Activated CD4-positive, alpha-beta memory T cell treated with anti-CD3 and anti-CD28 coated beads for 36 hours (primary cell): ENCODE results near the gene GLOD5. TPM values are rescaled to one million over a fixed set of nuclear protein-coding genes. Genes with fewer than 3 reads are reported as not detected.

Source experiments
- CTCF ChIA-PET: fragments of 350-600 bp; sonication (Branson Sonifier 250); formaldehyde crosslinking; loops from one replicate; lab custom pipeline; 2021; ENCODE audit warnings: antibody characterized with exemption, inconsistent platforms; lab: Charles Lee
- POLR2A ChIA-PET: fragments of 350-600 bp; sonication (Branson Sonifier 250); formaldehyde crosslinking; loops from one replicate; lab custom pipeline; 2021; ENCODE audit warnings: antibody characterized with exemption; lab: Charles Lee
- DNase-seq: peaks from one replicate; pipeline ENCODE4 v3.0.0-alpha.2; 2020
- H3K27ac Mint-ChIP-seq: one replicate; pipeline ENCODE4 v1.8.0; 2021; ENCODE audit warnings: mixed read lengths
- H3K27me3 Mint-ChIP-seq: one replicate; pipeline ENCODE4 v1.8.0; 2021; ENCODE audit warnings: mixed read lengths
- H3K36me3 Mint-ChIP-seq: one replicate; pipeline ENCODE4 v1.8.0; 2021; ENCODE audit warnings: mixed read lengths
- H3K4me1 Mint-ChIP-seq: one replicate; pipeline ENCODE4 v1.8.0; 2021; ENCODE audit warnings: low read depth, mixed read lengths
- H3K4me3 Mint-ChIP-seq: one replicate; pipeline ENCODE4 v1.8.0; 2021; ENCODE audit warnings: mild to moderate bottlenecking, mixed read lengths
- H3K9me3 Mint-ChIP-seq: one replicate; pipeline ENCODE4 v1.8.0; 2021; ENCODE audit warnings: mixed read lengths
- intact Hi-C: fragments of 100-400 bp; cut with micrococcal nuclease; formaldehyde crosslinking; loops from one replicate; pipeline ENCODE4 v1.15.1; 2023
- total RNA-seq, 2 experiments: library from RNA; stranded (reverse); gene quantifications; one replicate each; pipeline ENCODE4 v1.2.3, GENCODE V29; 2021

The GLOD5 gene
- total RNA-seq, 2 experiments from 2014 or later, result not detected

DNA sequence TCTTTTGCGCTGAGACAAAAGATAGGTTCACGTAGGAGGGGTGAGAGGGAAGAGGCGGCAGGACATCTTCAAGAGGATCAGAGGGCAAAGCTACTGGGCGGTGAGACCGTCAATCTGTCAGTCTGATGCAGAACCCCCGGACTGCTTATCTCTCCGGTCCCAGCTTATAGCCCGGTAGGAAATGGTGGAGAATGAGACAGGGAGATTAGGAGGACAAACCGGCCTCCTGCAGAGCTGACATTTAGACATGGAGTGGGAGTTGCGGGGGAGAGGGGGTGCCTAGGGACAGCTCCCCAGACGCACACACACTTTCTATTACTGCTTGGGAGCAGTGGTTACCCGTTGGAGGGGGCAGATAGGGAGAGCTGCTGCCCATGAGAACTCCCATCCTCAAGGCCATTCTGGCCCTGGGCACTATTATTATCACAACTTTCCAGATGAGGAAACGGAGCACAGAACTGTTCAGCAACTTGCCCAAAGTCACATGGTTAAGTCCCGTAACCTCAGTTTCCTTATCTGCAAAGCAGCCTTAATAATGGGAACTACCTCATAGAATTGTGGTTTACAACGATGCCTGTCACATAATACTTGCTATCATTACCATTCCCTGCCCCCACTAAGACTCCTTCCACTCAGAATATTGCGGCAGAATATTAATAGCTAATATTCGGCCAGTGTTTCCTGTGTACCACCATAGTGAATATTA lies 39.2 kb downstream of the GLOD5 start:
- peaks cover 14% of the 10 kb centered on the region for H3K4me1 Mint-ChIP-seq
- DNase-seq, result no peak
- intact Hi-C loops, result loop anchor here (1.0 to 10.0 kb wide), 8 partner anchors 63 to 364 kb away; partner anchors contain the start of genes MAGIX, OTUD5, PIM2 and PQBP1
- peak overlapping the region; percentile 95 for H3K4me3 Mint-ChIP-seq
- no peaks in the 10 kb centered on the region for H3K27me3 Mint-ChIP-seq
- peaks cover 5% of the 10 kb centered on the region for H3K36me3 Mint-ChIP-seq
- H3K9me3 Mint-ChIP-seq, result no peaks in the 10 kb centered on the region
- ChIA-PET POLR2A (interaction anchor here (1.6 kb wide), 1 partner anchor 88 kb away, joined by 4 read pairs; no protein-coding TSS in a partner anchor), CTCF (interaction anchor here (0.9 to 1.5 kb wide), 2 partner anchors 153 to 169 kb away, joined by 3 read pairs; no protein-coding TSS in a partner anchor)
- peak overlapping the region; percentile 99 for H3K27ac Mint-ChIP-seq

DNA sequence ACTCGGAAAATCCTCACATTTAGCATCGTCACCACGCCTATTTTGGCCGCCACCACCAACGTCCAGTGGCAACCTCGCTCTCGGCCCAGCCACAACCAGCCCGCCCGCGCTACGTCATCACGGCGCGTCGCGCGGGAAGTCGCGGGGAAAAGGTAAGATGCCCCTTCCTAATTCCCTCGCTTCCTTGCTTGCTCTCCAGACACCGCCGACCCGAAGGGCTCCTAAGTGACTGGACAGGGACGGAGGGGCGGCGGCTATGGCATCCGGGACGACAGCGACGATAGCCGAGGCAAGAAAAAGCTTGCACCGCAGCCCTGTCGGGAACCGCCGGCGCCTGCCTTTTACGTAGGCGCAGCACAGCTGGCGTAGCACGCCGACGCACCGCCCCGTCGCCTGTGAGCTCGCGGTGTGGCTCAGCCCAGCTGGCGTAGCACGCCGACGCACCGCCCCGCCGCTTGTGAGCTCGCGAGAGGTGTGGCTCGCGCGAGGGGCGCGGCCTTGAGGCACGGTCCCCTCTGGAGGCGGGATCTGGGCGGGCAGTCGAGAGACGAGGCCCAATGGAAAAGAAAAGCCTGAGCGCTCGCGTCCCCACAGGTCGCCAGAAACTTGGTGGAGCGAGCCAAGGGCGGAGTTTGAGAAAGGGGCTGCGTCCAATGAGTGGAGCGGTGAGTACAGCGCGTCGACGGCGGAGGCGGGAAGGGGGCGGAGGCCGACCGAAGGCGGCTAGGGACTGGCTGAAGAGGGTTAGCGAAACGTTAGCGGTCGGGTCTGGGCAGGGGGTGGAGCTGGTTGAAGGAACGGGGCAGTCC lies 39.9 kb downstream of the GLOD5 start, which contains the start of gene HDAC6:
TSS of gene HDAC6 (plus strand) at position 788 of the 809 bp plus-strand sequence. CDS start 626 bp downstream, outside the sequence.
- ChIA-PET CTCF (interaction anchor here (1.0 to 1.5 kb wide), 2 partner anchors 153 to 170 kb away, joined by 3 read pairs; no protein-coding TSS in a partner anchor), POLR2A (interaction anchor here (0.6 to 1.6 kb wide), 4 partner anchors 64 to 125 kb away, joined by 3 to 4 read pairs (median 4); partner anchors contain the start of gene SUV39H1)
- Mint-ChIP-seq H3K4me1 (peaks cover 16% of the 10 kb centered on the region), H3K27ac (peak within 1 kb of the TSS; percentile 99), H3K27me3 (no peaks in the 10 kb centered on the region), H3K4me3 (peak within 1 kb of the TSS; percentile 95), H3K9me3 (no peaks in the 10 kb centered on the region), H3K36me3 (peaks cover 5% of the 10 kb centered on the region)
- intact Hi-C loops, result loop anchor here (1.0 to 10.0 kb wide), 9 partner anchors 64 to 363 kb away; partner anchors contain the start of genes MAGIX, OTUD5, PIM2 and PQBP1
- DNase-seq, result peak; percentile 97

DNA sequence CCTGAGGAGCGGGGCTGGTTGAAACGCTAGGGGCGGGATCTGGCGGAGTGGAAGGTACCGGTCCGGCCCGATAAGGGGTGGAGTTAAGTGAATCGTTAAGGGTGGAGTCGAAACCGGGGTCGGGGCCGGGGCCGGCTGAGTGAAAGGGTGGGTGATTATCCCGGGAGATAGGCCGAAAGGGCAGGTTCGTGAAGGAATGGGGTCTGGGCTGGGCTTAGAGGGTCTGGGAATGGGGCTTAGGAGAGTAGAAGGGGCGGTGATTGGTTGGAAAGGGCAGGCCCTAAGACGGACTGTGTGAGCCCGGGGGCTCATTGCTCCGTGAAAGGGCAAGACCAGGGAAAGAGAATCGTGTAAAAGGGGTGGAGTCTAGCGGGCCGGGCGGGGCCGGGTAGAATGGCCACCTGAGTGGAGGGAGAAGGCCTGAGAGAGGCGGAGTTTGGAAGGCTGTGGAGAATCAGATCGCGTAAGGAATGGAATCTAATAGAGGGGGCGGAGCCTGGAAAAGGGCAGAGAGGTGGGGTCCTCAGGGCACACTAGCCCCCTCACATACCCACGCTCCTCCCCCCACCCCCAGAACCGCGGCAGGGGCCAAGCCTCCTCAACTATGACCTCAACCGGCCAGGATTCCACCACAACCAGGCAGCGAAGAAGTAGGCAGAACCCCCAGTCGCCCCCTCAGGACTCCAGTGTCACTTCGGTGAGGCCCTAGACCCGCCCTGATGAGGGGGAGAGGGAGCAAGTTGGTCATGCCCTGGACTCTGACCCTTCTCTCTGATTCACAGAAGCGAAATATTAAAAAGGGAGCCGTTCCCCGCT lies 40.8 kb downstream of the GLOD5 start:
- H3K36me3 Mint-ChIP-seq, result peaks cover 5% of the 10 kb centered on the region
- H3K27ac Mint-ChIP-seq, result peak overlapping the region; percentile 99
- ChIA-PET POLR2A (interaction anchor here (0.6 to 1.1 kb wide), 2 partner anchors 106 to 126 kb away, joined by 3 to 4 read pairs; partner anchors contain the start of gene SUV39H1), CTCF (interaction anchor here (1.0 kb wide), 1 partner anchor 154 kb away, joined by 3 read pairs; no protein-coding TSS in a partner anchor)
- peaks cover 16% of the 10 kb centered on the region for H3K4me1 Mint-ChIP-seq
- H3K4me3 Mint-ChIP-seq, result peak overlapping the region; percentile 95
- peak; percentile 84 for DNase-seq
- H3K27me3 Mint-ChIP-seq, result no peaks in the 10 kb centered on the region
- intact Hi-C loops, result loop anchor here (1.0 to 10.0 kb wide), 7 partner anchors 65 to 363 kb away; partner anchors contain the start of genes MAGIX, OTUD5, PIM2 and PQBP1
- H3K9me3 Mint-ChIP-seq, result no peaks in the 10 kb centered on the region

DNA sequence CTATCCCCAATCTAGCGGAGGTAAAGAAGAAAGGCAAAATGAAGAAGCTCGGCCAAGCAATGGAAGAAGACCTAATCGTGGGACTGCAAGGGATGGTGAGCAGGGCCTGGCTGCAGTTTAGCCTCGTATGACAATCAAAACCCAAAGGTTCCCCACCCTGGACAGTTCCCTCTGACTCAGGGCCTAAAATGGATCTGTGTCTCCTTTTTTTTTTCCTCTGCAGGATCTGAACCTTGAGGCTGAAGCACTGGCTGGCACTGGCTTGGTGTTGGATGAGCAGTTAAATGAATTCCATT lies 41.3 kb downstream of the GLOD5 start:
- Mint-ChIP-seq H3K4me3 (peak overlapping the region; percentile 95), H3K4me1 (peaks cover 16% of the 10 kb centered on the region), H3K27me3 (no peaks in the 10 kb centered on the region), H3K36me3 (peaks cover 5% of the 10 kb centered on the region), H3K9me3 (no peaks in the 10 kb centered on the region), H3K27ac (peak overlapping the region; percentile 99)
- ChIA-PET POLR2A (no interaction called here), CTCF (no interaction called here)
- intact Hi-C loops, result loop anchor here (1.0 to 10.0 kb wide), 7 partner anchors 66 to 362 kb away; partner anchors contain the start of genes MAGIX, OTUD5, PIM2 and PQBP1
- no peak for DNase-seq

DNA sequence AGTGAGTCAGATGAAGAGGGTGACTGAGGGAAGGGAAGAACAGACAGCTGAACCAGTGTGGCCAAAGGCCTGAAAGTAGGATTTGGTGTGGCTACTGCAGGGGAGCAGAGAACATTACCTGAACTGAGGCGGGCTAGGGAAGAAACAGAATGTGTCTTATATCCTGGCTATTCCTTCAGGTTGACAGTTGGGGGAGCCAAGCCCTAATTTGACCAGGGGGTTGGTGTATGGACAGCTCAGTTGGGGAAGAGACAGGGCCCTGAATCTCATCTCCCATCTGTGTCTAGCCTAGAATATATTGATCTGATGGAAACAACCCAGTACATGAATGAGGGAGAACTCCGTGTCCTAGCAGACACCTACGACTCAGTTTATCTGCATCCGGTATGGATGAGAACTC lies 44.5 kb downstream of the GLOD5 start:
- H3K27me3 Mint-ChIP-seq, result no peaks in the 10 kb centered on the region
- no peak for DNase-seq
- CTCF ChIA-PET, result no interaction called here
- peaks cover 5% of the 10 kb centered on the region for H3K36me3 Mint-ChIP-seq
- H3K4me1 Mint-ChIP-seq, result peaks cover 10% of the 10 kb centered on the region
- H3K4me3 Mint-ChIP-seq, result no peak overlapping the region
- no peaks in the 10 kb centered on the region for H3K9me3 Mint-ChIP-seq
- intact Hi-C loops, result loop anchor here (10.0 kb wide), 2 partner anchors 89 to 359 kb away; partner anchors contain the start of genes MAGIX, PQBP1 and TIMM17B
- POLR2A ChIA-PET, result no interaction called here
- H3K27ac Mint-ChIP-seq, result peak overlapping the region; percentile 4

DNA sequence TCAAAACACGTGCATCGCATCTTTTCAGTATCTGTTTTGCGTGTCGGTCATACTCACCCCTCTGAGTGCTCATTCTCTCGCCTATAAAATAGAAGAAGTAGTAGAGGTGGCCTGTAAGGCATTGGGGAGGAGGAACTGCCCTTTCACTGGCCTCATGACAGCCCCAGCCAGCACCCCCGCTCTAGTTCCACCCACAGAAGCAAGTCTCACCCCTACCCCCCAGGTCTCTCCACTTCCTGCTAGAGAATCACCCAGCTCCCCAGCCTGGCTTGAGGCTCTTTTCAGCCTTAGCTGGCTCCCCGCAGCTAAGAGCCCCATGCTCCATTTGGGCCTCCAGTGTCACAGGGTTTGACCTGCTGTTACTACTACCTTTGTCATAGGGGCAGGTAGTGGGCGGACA lies 52.1 kb downstream of the GLOD5 start:
- POLR2A ChIA-PET, result no interaction called here
- Mint-ChIP-seq H3K4me3 (no peak overlapping the region), H3K4me1 (no peaks in the 10 kb centered on the region), H3K36me3 (peaks cover 8% of the 10 kb centered on the region), H3K27ac (no peak overlapping the region), H3K9me3 (no peaks in the 10 kb centered on the region), H3K27me3 (no peaks in the 10 kb centered on the region)
- CTCF ChIA-PET, result no interaction called here
- no peak for DNase-seq
- intact Hi-C loops, result no loop called here

DNA sequence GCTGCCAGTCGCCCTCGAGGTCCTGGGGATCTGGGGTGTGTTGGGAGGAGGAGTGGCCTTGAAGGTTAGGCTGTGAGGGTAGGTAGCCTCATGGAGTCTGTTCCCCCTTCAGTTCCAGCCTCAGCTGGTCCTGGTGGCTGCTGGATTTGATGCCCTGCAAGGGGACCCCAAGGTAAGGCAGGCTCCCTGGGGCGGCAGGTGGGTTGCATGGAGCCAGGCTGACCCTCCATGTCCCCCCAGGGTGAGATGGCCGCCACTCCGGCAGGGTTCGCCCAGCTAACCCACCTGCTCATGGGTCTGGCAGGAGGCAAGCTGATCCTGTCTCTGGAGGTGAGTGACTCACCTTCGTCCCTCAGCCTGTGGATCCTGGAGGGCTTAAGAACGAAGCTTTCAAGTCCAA lies 53.2 kb downstream of the GLOD5 start:
- Mint-ChIP-seq H3K4me1 (no peaks in the 10 kb centered on the region), H3K9me3 (no peaks in the 10 kb centered on the region), H3K27ac (no peak overlapping the region), H3K36me3 (peaks cover 15% of the 10 kb centered on the region), H3K27me3 (no peaks in the 10 kb centered on the region), H3K4me3 (no peak overlapping the region)
- ChIA-PET CTCF (no interaction called here), POLR2A (no interaction called here)
- intact Hi-C loops, result no loop called here
- DNase-seq, result no peak

DNA sequence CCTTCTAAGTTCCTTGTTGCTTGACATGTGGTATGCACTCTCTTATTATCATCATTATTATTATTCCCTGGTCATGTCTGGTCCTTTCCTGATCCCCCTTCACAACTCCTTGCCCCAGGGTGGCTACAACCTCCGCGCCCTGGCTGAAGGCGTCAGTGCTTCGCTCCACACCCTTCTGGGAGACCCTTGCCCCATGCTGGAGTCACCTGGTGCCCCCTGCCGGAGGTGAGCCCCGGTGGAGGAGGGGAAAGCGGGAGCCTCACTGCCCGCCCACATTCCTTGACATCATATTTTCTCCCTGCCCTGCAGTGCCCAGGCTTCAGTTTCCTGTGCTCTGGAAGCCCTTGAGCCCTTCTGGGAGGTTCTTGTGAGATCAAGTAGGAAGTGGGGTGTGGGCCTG lies 53.7 kb downstream of the GLOD5 start:
- CTCF ChIA-PET, result no interaction called here
- POLR2A ChIA-PET, result no interaction called here

DNA sequence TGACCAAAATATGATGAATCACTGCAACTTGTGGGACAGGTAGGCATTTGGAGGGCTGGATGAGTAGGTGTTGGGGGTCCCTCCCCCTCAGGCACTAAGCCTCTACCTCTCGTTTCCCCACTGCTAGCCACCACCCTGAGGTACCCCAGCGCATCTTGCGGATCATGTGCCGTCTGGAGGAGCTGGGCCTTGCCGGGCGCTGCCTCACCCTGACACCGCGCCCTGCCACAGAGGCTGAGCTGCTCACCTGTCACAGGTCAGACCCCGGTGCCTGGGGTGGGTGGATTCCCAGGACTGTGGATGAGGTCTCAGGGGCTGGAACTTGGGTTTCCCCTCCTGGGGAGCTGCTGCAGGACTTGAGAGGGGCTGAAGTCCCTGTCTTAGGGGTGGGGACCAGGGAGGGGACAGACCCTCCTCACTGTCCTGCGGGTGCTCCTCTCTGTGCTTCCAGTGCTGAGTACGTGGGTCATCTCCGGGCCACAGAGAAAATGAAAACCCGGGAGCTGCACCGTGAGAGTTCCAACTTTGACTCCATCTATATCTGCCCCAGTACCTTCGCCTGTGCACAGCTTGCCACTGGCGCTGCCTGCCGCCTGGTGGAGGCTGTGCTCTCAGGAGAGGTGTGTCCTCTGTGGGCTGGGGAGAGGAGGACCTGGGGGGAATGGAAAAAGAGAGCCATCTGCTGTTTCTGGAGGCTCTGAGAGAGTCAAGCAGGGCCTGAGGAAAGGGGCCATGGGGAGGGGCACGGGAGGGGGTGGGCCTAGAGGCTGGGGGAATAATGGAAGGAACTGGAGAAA lies 54.7 kb downstream of the GLOD5 start:
- Mint-ChIP-seq H3K27ac (no peak overlapping the region), H3K9me3 (no peaks in the 10 kb centered on the region), H3K27me3 (no peaks in the 10 kb centered on the region), H3K4me1 (no peaks in the 10 kb centered on the region), H3K36me3 (peaks cover 19% of the 10 kb centered on the region), H3K4me3 (no peak overlapping the region)
- POLR2A ChIA-PET, result no interaction called here
- DNase-seq, result no peak
- intact Hi-C loops, result no loop called here
- CTCF ChIA-PET, result no interaction called here

More for the DNA sequence above, 53.7 kb downstream of the GLOD5 start:
- DNase-seq, result no peak
- Mint-ChIP-seq H3K36me3 (peaks cover 19% of the 10 kb centered on the region), H3K4me1 (no peaks in the 10 kb centered on the region), H3K27me3 (no peaks in the 10 kb centered on the region), H3K27ac (no peak overlapping the region), H3K4me3 (no peak overlapping the region), H3K9me3 (no peaks in the 10 kb centered on the region)
- intact Hi-C loops, result no loop called here

DNA sequence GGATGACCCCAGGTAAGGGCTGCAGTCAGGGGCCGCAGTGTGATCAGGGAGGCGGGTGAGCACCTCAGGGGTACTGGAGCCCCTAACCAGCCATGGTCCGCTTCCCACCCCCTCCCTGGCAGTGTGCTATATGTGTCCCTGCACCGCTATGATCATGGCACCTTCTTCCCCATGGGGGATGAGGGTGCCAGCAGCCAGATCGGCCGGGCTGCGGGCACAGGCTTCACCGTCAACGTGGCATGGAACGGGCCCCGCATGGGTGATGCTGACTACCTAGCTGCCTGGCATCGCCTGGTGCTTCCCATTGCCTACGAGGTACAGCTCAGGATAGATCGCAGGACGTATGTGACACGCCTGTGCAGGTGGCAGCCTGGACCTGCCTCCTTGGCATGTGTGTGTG lies 56.6 kb downstream of the GLOD5 start:
- ChIA-PET CTCF (no interaction called here), POLR2A (no interaction called here)
- Mint-ChIP-seq H3K27ac (no peak overlapping the region), H3K27me3 (no peaks in the 10 kb centered on the region), H3K9me3 (no peaks in the 10 kb centered on the region), H3K36me3 (peaks cover 17% of the 10 kb centered on the region), H3K4me3 (no peak overlapping the region), H3K4me1 (no peaks in the 10 kb centered on the region)
- intact Hi-C loops, result no loop called here
- no peak for DNase-seq

DNA sequence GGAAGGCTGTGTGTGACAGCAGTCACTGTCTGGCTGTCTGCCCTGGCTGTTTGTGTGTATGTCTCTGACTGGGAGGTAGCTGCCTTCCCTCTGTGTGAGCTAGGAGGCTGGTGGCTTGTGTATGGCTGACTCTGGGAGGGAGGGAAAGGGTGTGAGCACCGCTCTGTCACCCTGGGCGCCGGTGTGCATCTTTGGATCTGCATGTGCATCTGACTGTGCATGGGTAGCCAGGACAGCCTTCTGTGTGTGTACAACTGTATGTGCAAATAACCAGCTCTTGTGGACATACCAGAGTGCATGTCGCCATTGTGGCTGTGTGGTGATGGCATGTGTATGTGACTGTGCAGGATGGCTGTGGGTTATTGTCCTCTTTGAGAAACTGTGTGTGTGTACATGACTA lies 57.3 kb downstream of the GLOD5 start:
- DNase-seq, result no peak
- intact Hi-C loops, result no loop called here
- POLR2A ChIA-PET, result no interaction called here
- Mint-ChIP-seq H3K4me3 (no peak overlapping the region), H3K9me3 (no peaks in the 10 kb centered on the region), H3K27ac (no peak overlapping the region), H3K36me3 (peaks cover 21% of the 10 kb centered on the region), H3K27me3 (no peaks in the 10 kb centered on the region), H3K4me1 (no peaks in the 10 kb centered on the region)
- CTCF ChIA-PET, result no interaction called here
